T-cell (primary cell): ENCODE data around the gene TMEM33. TPM values are rescaled to one million over a fixed set of nuclear protein-coding genes. Genes with fewer than 3 reads are reported as not detected.

ENCODE experiments used
- ATAC-seq, 4 experiments: fragments of 200-7000 bp in 3 of 4; fragments of 150-1000 bp in 1 of 4; cut with Tn5 transposase; replicated peaks in 1 of 4; 1 replicate in 3 of 4; 2 replicates in 1 of 4; pipeline ENCODE4 v1.10.0; 2021; ENCODE audit warnings: moderate library complexity in 3 of 4, mild to moderate bottlenecking in 2 of 4, moderate number of reproducible peaks in 1 of 4
- CTCF ChIA-PET, 2 donors: fragments of 300-600 bp; sonication (Branson Sonifier 250); formaldehyde crosslinking; loops; one replicate each; lab custom pipeline; 2022; ENCODE audit warnings: antibody characterized with exemption in 2 of 2; lab: Charles Lee
- POLR2A ChIA-PET, 2 donors: fragments of 300-600 bp; sonication (Branson Sonifier 250); formaldehyde crosslinking; loops; one replicate each; lab custom pipeline; 2022; ENCODE audit warnings: antibody characterized with exemption in 2 of 2; lab: Charles Lee
- DNase-seq, 35 experiments: peaks; one replicate each; pipeline versions ENCODE4 v3.0.0 to v3.0.0-alpha.2; 2013 to 2023
- H3K27ac ChIP-seq: one replicate; pipeline ENCODE4 v1.5.1; 2013; ENCODE audit warnings: low read length
- H3K27me3 ChIP-seq, 2 experiments: replicated peaks in 1 of 2; 1 replicate in 1 of 2; 2 replicates in 1 of 2; pipeline versions ENCODE4 v1.6.1 to v1.7.0; 2013; ENCODE audit warnings: low read length in 1 of 2, mixed read lengths in 1 of 2; ENCODE audit not compliant: control insufficient read depth in 2 of 2, insufficient read depth in 2 of 2; ENCODE audit errors: extremely low read depth in 1 of 2
- H3K36me3 ChIP-seq, 2 donors: 1 replicate in 1 of 2; 2 replicates in 1 of 2; pipeline versions ENCODE4 v1.6.1 to v1.7.0; 2013; ENCODE audit warnings: low read length in 1 of 2; ENCODE audit not compliant: control insufficient read depth in 2 of 2, insufficient read depth in 1 of 2; ENCODE audit errors: extremely low read depth in 1 of 2
- H3K4me1 ChIP-seq, 2 experiments: 1 replicate in 1 of 2; 2 replicates in 1 of 2; pipeline versions ENCODE4 v1.6.1 to v1.7.0; 2013; ENCODE audit warnings: low read length in 2 of 2, mixed read lengths in 1 of 2; ENCODE audit not compliant: insufficient read depth in 2 of 2, control insufficient read depth in 1 of 2; ENCODE audit errors: extremely low read depth in 1 of 2
- H3K4me3 ChIP-seq, 2 donors: 1 replicate in 1 of 2; 2 replicates in 1 of 2; pipeline versions ENCODE4 v1.5.1 to v1.7.0; 2013; ENCODE audit warnings: mild to moderate bottlenecking in 2 of 2, low read length in 1 of 2, moderate library complexity in 1 of 2; ENCODE audit not compliant: control insufficient read depth in 1 of 2; ENCODE audit errors: extremely low read depth in 1 of 2
- H3K9me3 ChIP-seq: 2 replicates; pipeline ENCODE4 v1.7.0; 2013
- H3K27ac Mint-ChIP-seq, 2 donors: one replicate each; pipeline ENCODE4 v1.8.0; 2020 to 2021; ENCODE audit warnings: mild to moderate bottlenecking in 2 of 2, mixed read lengths in 2 of 2
- H3K27me3 Mint-ChIP-seq, 2 donors: one replicate each; pipeline ENCODE4 v1.8.0; 2021 to 2022; ENCODE audit warnings: mixed read lengths in 2 of 2
- H3K36me3 Mint-ChIP-seq: one replicate; pipeline ENCODE4 v1.8.0; 2021; ENCODE audit warnings: mixed read lengths
- H3K4me1 Mint-ChIP-seq, 3 donors: one replicate each; pipeline ENCODE4 v1.8.0; 2020 to 2022; ENCODE audit warnings: mixed read lengths in 3 of 3, mild to moderate bottlenecking in 1 of 3
- H3K4me3 Mint-ChIP-seq, 3 donors: one replicate each; pipeline ENCODE4 v1.8.0; 2020 to 2022; ENCODE audit warnings: mild to moderate bottlenecking in 3 of 3, mixed read lengths in 3 of 3, moderate library complexity in 3 of 3
- H3K9me3 Mint-ChIP-seq, 3 donors: one replicate each; pipeline ENCODE4 v1.8.0; 2020 to 2022; ENCODE audit warnings: mixed read lengths in 3 of 3
- WGBS: methylation state at CpG from one replicate; pipeline ENCODE4 v1.1.5; 2013; ENCODE audit warnings: missing lambda C conversion rate; ENCODE audit not compliant: insufficient coverage; 5-methylcytosine and 5-hydroxymethylcytosine counted together
- total RNA-seq, 35 experiments: library from RNA in 6 of 35; stranded (reverse) in 6 of 35; fragments of 120-200 nt in 1 of 35; gene quantifications; one replicate each; pipeline versions ENCODE4 v1.2.1 to v1.2.4 and lab custom pipeline; 2013 to 2026

TMEM33 gene
- total RNA-seq, 5 donors from 2014 or later (not counting 1 experiment from before 2014, with no cell fraction given) = 24.6 to 39.4 (median 35.6) TPM

GRCh38 chr4:41949531-41949930 is 14.3 kb downstream of the TMEM33 start:
- no peak for DNase-seq
- H3K27ac Mint-ChIP-seq = no peak overlapping the region

GRCh38 chr4:41957634-41958033 is 22.4 kb downstream of the TMEM33 start:
- no peak for ATAC-seq
- Histone ChIP-seq H3K4me3 (no peak overlapping the region), H3K4me1 (no peaks in the 10 kb centered on the region), H3K27ac (no peak overlapping the region), H3K27me3 (no peaks in the 10 kb centered on the region), H3K9me3 (no peaks in the 10 kb centered on the region), H3K36me3 (peaks cover 0 to 15% of the 10 kb centered on the region in 2 donors)
- Mint-ChIP-seq H3K27ac (no peak overlapping the region), H3K4me3 (no peak overlapping the region), H3K27me3 (no peaks in the 10 kb centered on the region), H3K36me3 (peaks cover 19% of the 10 kb centered on the region), H3K4me1 (no peaks in the 10 kb centered on the region), H3K9me3 (no peaks in the 10 kb centered on the region)
- peak in 1 of 35 experiments; percentile 53 for DNase-seq
- POLR2A ChIA-PET = no interaction called here
- no CpG with 5 or more reads among the region's 1 CpG for WGBS
- CTCF ChIA-PET = interaction anchor here in 1 of 2 donors (0.7 kb wide), 5 partner anchors 9 to 565 kb away, joined by 3 to 7 read pairs (median 6); no protein-coding TSS in a partner anchor

More at GRCh38 chr4:41949531-41949930, 14.3 kb downstream of the TMEM33 start:
- WGBS = 92% methylated on average over 1 of the region's 3 CpGs
- Histone ChIP-seq H3K4me3 (no peak overlapping the region), H3K27me3 (no peaks in the 10 kb centered on the region), H3K36me3 (peaks cover 0 to 54% of the 10 kb centered on the region in 2 donors), H3K9me3 (no peaks in the 10 kb centered on the region), H3K4me1 (no peaks in the 10 kb centered on the region), H3K27ac (no peak overlapping the region)
- H3K4me1 Mint-ChIP-seq = peaks cover 5 to 9% (median 7%) of the 10 kb centered on the region in 3 donors
- POLR2A ChIA-PET = no interaction called here
- H3K4me3 Mint-ChIP-seq = no peak overlapping the region
- no peak for ATAC-seq
- no peaks in the 10 kb centered on the region for H3K9me3 Mint-ChIP-seq
- no peaks in the 10 kb centered on the region for H3K27me3 Mint-ChIP-seq
- H3K36me3 Mint-ChIP-seq = peaks cover 45% of the 10 kb centered on the region
- CTCF ChIA-PET = no interaction called here

- H3K27me3 Mint-ChIP-seq = no peaks in the 10 kb centered on the region
- ATAC-seq = no peak
- H3K4me1 ChIP-seq = no peaks in the 10 kb centered on the region
- no peaks in the 10 kb centered on the region for H3K36me3 ChIP-seq
- H3K9me3 ChIP-seq = no peaks in the 10 kb centered on the region
- no peaks in the 10 kb centered on the region for H3K4me1 Mint-ChIP-seq
- WGBS = no CpG with 5 or more reads among the region's 4 CpGs
- H3K27ac ChIP-seq = no peak overlapping the region
- no peaks in the 10 kb centered on the region for H3K27me3 ChIP-seq
- peak in 3 of 35 experiments; percentile 3 to 34 (median 11) for DNase-seq
- ChIA-PET POLR2A (no interaction called here), CTCF (interaction anchor here (0.6 to 1.0 kb wide), 4 partner anchors 17 to 816 kb away, joined by 3 to 5 read pairs (median 4); no protein-coding TSS in a partner anchor)
- H3K36me3 Mint-ChIP-seq = peaks cover under 1% of the 10 kb centered on the region
- no peak overlapping the region for H3K27ac Mint-ChIP-seq
- H3K4me3 Mint-ChIP-seq = no peak overlapping the region
- peaks cover 3 to 5% (median 5%) of the 10 kb centered on the region in 3 donors for H3K9me3 Mint-ChIP-seq
- H3K4me3 ChIP-seq = no peak overlapping the region
Measured at GRCh38 chr4:41963105-41963504, 27.9 kb downstream of the TMEM33 start.

GRCh38 chr4:41964401-41964800 is 29.2 kb downstream of the TMEM33 start:
- no peaks in the 10 kb centered on the region for H3K9me3 ChIP-seq
- Mint-ChIP-seq H3K36me3 (peaks cover 6% of the 10 kb centered on the region), H3K9me3 (peaks cover 7 to 9% (median 9%) of the 10 kb centered on the region in 3 donors), H3K4me3 (no peak overlapping the region), H3K4me1 (no peaks in the 10 kb centered on the region), H3K27ac (no peak overlapping the region), H3K27me3 (no peaks in the 10 kb centered on the region)
- no peak overlapping the region for H3K4me3 ChIP-seq
- WGBS = no CpG with 5 or more reads among the region's 1 CpG
- H3K27me3 ChIP-seq = no peaks in the 10 kb centered on the region
- DNase-seq (no peak), ATAC-seq (no peak)
- H3K4me1 ChIP-seq = no peaks in the 10 kb centered on the region
- ChIA-PET POLR2A (no interaction called here), CTCF (no interaction called here)
- H3K27ac ChIP-seq = no peak overlapping the region
- no peaks in the 10 kb centered on the region for H3K36me3 ChIP-seq

GRCh38 chr4:41967392-41967791 is 32.2 kb downstream of the TMEM33 start:
- H3K36me3 Mint-ChIP-seq = peaks cover 6% of the 10 kb centered on the region
- no peaks in the 10 kb centered on the region for H3K27me3 Mint-ChIP-seq
- ATAC-seq = no peak
- CTCF ChIA-PET = interaction anchor here (0.6 to 1.4 kb wide), 2 partner anchors 9 to 10 kb away, joined by 3 to 7 read pairs; no protein-coding TSS in a partner anchor
- H3K4me3 Mint-ChIP-seq = no peak overlapping the region
- H3K36me3 ChIP-seq = no peaks in the 10 kb centered on the region
- WGBS = no CpG with 5 or more reads among the region's 2 CpGs
- H3K4me1 ChIP-seq = no peaks in the 10 kb centered on the region
- no peak overlapping the region for H3K27ac ChIP-seq
- POLR2A ChIA-PET = interaction anchor here in 1 of 2 donors (0.6 kb wide), 1 partner anchor 873 kb away, joined by 3 read pairs; no protein-coding TSS in a partner anchor
- H3K9me3 Mint-ChIP-seq = peaks cover 7 to 9% (median 9%) of the 10 kb centered on the region in 3 donors
- H3K4me3 ChIP-seq = no peak overlapping the region
- H3K27ac Mint-ChIP-seq = no peak overlapping the region
- no peaks in the 10 kb centered on the region for H3K27me3 ChIP-seq
- H3K9me3 ChIP-seq = no peaks in the 10 kb centered on the region
- no peaks in the 10 kb centered on the region for H3K4me1 Mint-ChIP-seq
- DNase-seq = no peak

GRCh38 chr4:41969671-41970070 is 34.4 kb downstream of the TMEM33 start:
- H3K36me3 Mint-ChIP-seq = peaks cover 6% of the 10 kb centered on the region
- Histone ChIP-seq H3K4me1 (no peaks in the 10 kb centered on the region), H3K27me3 (peaks cover 0 to 5% of the 10 kb centered on the region in 2 experiments), H3K4me3 (no peak overlapping the region), H3K36me3 (no peaks in the 10 kb centered on the region), H3K9me3 (no peaks in the 10 kb centered on the region), H3K27ac (no peak overlapping the region)
- no peak for ATAC-seq
- H3K4me3 Mint-ChIP-seq = no peak overlapping the region
- no peak overlapping the region for H3K27ac Mint-ChIP-seq
- no peaks in the 10 kb centered on the region for H3K4me1 Mint-ChIP-seq
- H3K27me3 Mint-ChIP-seq = peaks cover 3 to 4% of the 10 kb centered on the region in 2 donors
- no peak for DNase-seq
- POLR2A ChIA-PET = no interaction called here
- CTCF ChIA-PET = no interaction called here
- peaks cover 7 to 9% (median 9%) of the 10 kb centered on the region in 3 donors for H3K9me3 Mint-ChIP-seq
